Measurements from ENCODE around the gene ICE2. TPM values are rescaled to one million over a fixed set of nuclear protein-coding genes. Genes with fewer than 3 reads are reported as not detected.
A peak's percentile ranks its signal among the peaks of the same experiment; 100 is the strongest.

The ICE2 gene
- total and polyA plus RNA-seq, 4 donors, result 5.7 to 26.6 (median 16.8) TPM

DNA sequence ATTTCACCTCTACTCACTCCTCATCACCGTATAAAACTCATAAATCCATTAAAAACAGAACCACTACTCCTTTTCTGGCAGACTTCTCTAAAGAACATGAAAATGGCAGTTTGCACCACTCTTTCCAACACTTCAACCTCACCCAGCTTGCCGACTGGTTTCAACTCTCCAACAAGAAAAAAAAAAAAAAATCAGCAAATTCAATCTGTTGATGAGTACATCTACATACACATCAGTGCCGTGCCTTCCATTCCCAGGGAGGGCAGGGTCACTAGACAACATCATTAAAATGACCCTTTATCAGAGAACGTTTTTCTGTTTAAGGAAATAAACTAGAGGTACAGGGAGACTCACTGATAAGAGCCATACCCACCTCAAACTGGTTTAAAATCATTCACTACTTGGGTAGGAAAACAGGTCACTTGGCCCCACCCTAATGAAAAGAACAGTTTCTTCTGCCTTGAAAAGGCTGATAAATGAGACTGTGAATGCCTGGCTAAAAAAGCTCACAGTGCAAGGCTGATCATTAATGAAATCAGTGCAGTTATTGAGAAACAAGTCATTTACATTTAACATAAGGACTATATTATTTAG lies 87.1 kb downstream of the ICE2 start (continued):
- no peak for TF ChIP-seq REST (IDR thresholded peaks at IDR 0.05)
- TF ChIP-seq EGR1 (IDR thresholded peaks at IDR 0.05; ENCODE audit: low read depth in 2 of 2), result no peak

DNA sequence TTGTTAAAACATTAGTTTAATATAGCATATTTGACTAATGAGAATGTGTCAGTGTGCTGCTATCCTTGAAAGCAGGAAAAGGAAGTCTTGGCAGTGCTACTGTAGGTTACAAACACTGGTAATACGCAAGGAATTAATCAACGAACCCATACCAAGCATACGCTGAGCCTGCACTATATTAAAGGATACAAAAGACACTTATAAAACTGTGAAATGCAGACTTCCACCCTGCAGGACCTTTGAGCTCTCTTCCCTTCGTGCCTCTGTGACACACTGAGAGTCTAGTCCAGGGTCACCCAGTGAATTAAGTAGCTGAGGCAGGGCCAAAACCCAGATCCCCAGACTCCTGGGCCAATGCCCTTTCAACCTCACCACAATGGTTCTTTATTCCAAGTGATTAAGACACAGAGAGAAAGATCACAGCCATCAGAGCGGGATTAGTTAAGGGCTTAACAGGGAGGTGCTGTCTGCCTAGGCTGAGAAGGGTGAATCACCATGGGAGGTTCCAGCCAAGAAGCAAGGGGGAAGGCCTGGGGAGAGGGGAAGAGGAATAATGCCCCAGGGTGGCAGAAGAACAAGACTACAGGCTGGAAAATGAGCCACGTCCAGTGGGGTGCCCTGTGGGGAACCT lies 88.0 kb downstream of the ICE2 start:
- 53% methylated on average over 6 of the region's 6 CpGs for WGBS
- no peak for DNase-seq (ENCODE audit: low spot score)
- peak overlapping the region in 1 of 2 donors; percentile 80 for H3K9ac ChIP-seq (ENCODE audit: low read depth in 1 of 2, low read length in 2 of 2)
- no peak for TF ChIP-seq CTCF (IDR thresholded peaks at IDR 0.05; ENCODE audit: low read depth, low read length, missing input control)
- TF ChIP-seq YY1 (IDR thresholded peaks at IDR 0.05), result no peak
- TF ChIP-seq HNF4A (conservative IDR thresholded peaks at IDR 0.05), result peak; percentile 61 to 62
- peak; percentile 31 to 33 for TF ChIP-seq RXRA (IDR thresholded peaks at IDR 0.05)
- peak; percentile 82 for TF ChIP-seq NR2F2 (IDR thresholded peaks at IDR 0.05)
- peak in 1 of 2 donors; percentile 41 for TF ChIP-seq JUND (IDR thresholded peaks at IDR 0.05)
- H3K4me1 ChIP-seq (ENCODE audit: control insufficient read depth in 4 of 4, insufficient read depth in 4 of 4, low read length in 3 of 4), result peaks cover 25 to 58% (median 39%) of the 10 kb centered on the region in 4 donors
- H3K9me3 ChIP-seq (ENCODE audit: control insufficient read depth in 4 of 4, low read length in 3 of 4), result no peaks in the 10 kb centered on the region
- H3K27ac ChIP-seq (ENCODE audit: low read depth in 1 of 2, low read length in 2 of 2), result peak overlapping the region; percentile 89 to 92
- H3K27me3 ChIP-seq (ENCODE audit: control insufficient read depth in 4 of 4, insufficient read depth in 4 of 4, low read length in 3 of 4), result no peaks in the 10 kb centered on the region
- no peaks in the 10 kb centered on the region for H3K36me3 ChIP-seq (ENCODE audit: control insufficient read depth in 4 of 4, insufficient read depth in 3 of 4, low read depth in 1 of 4, low read length in 3 of 4)
- H3K4me3 ChIP-seq (ENCODE audit: low read depth in 1 of 3, low read length in 3 of 3), result no peak overlapping the region

DNA sequence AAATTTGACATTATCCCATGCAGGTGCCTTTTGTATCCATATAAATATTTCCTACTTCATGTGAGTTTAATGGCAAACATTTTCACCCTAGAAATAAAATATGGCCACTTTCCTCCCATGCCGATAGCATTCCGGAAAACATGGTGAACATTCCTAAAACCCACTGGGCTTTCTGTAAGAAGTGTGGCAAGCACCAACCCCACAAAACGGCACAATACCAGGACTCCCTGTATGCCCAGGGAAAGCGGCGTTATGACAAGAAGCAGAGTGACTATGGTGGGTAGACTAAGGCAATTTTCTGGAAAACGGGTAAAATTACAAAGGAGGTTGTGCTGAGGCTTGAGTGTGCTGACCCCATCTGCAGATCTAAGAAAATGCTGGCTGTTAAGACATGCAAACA lies 88.7 kb downstream of the ICE2 start:
- no peak for DNase-seq (ENCODE audit: low spot score)
- Histone ChIP-seq H3K9ac (ENCODE audit: low read depth in 1 of 2, low read length in 2 of 2) (no peak overlapping the region), H3K27ac (ENCODE audit: low read depth in 1 of 2, low read length in 2 of 2) (peak overlapping the region; percentile 13 to 92), H3K27me3 (ENCODE audit: control insufficient read depth in 4 of 4, insufficient read depth in 4 of 4, low read length in 3 of 4) (no peaks in the 10 kb centered on the region), H3K36me3 (ENCODE audit: control insufficient read depth in 4 of 4, insufficient read depth in 3 of 4, low read depth in 1 of 4, low read length in 3 of 4) (no peaks in the 10 kb centered on the region), H3K4me1 (ENCODE audit: control insufficient read depth in 4 of 4, insufficient read depth in 4 of 4, low read length in 3 of 4) (peaks cover 22 to 52% (median 35%) of the 10 kb centered on the region in 4 donors), H3K4me3 (ENCODE audit: low read depth in 1 of 3, low read length in 3 of 3) (no peak overlapping the region), H3K9me3 (ENCODE audit: control insufficient read depth in 4 of 4, low read length in 3 of 4) (no peaks in the 10 kb centered on the region)
- 90% methylated on average over 6 of the region's 6 CpGs for WGBS
- TF ChIP-seq REST (IDR thresholded peaks at IDR 0.05), result no peak
- TF ChIP-seq MAX (IDR thresholded peaks at IDR 0.05), result no peak
- no peak for TF ChIP-seq RAD21 (IDR thresholded peaks at IDR 0.05)
- TF ChIP-seq, protein P1, sequence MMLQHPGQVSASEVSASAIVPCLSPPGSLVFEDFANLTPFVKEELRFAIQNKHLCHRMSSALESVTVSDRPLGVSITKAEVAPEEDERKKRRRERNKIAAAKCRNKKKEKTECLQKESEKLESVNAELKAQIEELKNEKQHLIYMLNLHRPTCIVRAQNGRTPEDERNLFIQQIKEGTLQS (IDR thresholded peaks at IDR 0.05), result no peak
- TF ChIP-seq EGR1 (IDR thresholded peaks at IDR 0.05; ENCODE audit: low read depth in 2 of 2), result no peak
- TF ChIP-seq CTCF (IDR thresholded peaks at IDR 0.05; ENCODE audit: low read depth, low read length, missing input control), result no peak
- TF ChIP-seq RXRA (IDR thresholded peaks at IDR 0.05), result no peak
- no peak for TF ChIP-seq YY1 (IDR thresholded peaks at IDR 0.05)
- no peak for TF ChIP-seq JUND (IDR thresholded peaks at IDR 0.05)
- no peak for TF ChIP-seq GABPA (IDR thresholded peaks at IDR 0.05 in 1 of 2, conservative IDR thresholded peaks at IDR 0.05 in 1 of 2)
- TF ChIP-seq FOXA2 (IDR thresholded peaks at IDR 0.05), result no peak
- no peak for TF ChIP-seq NR2F2 (IDR thresholded peaks at IDR 0.05)
- no peak for TF ChIP-seq TAF1 (conservative IDR thresholded peaks at IDR 0.05)

Data from liver (tissue), 9 donors.